HEK293 (cell line): ENCODE data around the gene ROBO1.
"Not testable (repeated sequence)": the region's sequence is repeated elsewhere in the genome, so short reads cannot be mapped to it uniquely, and the experiment has no call there.

Experiments
- CTCF ChIA-PET: fragments of 350-600 bp; formaldehyde crosslinking; extraction: SDS; loops from one replicate; lab custom pipeline; 2021; ENCODE audit warnings: antibody characterized with exemption; lab: Yijun Ruan, JAX
- POLR2A ChIA-PET: fragments of 300-600 bp; formaldehyde crosslinking; extraction: SDS; loops from one replicate; lab custom pipeline; 2020; ENCODE audit warnings: antibody characterized with exemption, inconsistent platforms; lab: Yijun Ruan, JAX
- H3K27ac ChIP-seq: fragments of 200-500 bp; sonication (Bioruptor generic); 2 replicates; pipeline ENCODE4 v1.5.1; 2014; ENCODE audit warnings: low read depth, low read length, control low read depth, inconsistent platforms; ENCODE audit errors: extremely low read depth
- H3K36me3 ChIP-seq, 2 experiments: fragments of 200-500 bp in 1 of 2; sonication (Bioruptor generic) in 1 of 2; 1 replicate in 1 of 2; 2 replicates in 1 of 2; pipeline ENCODE4 v1.5.1; 2014 to 2017; ENCODE audit warnings: inconsistent platforms in 2 of 2, low read length in 2 of 2; ENCODE audit not compliant: control insufficient read depth in 2 of 2, insufficient read depth in 1 of 2
- H3K4me1 ChIP-seq: fragments of 200-500 bp; sonication (Bioruptor generic); 2 replicates; pipeline ENCODE4 v1.5.1; 2014; ENCODE audit warnings: mild to moderate bottlenecking, low read length, inconsistent platforms; ENCODE audit not compliant: control insufficient read depth, insufficient read depth
- H3K4me3 ChIP-seq: 2 replicates; pipeline ENCODE4 v1.5.1; 2011; ENCODE audit warnings: low read depth, mild to moderate bottlenecking, control low read depth, low read length, moderate library complexity
- H3K9me3 ChIP-seq: fragments of 200-500 bp; sonication (Bioruptor generic); 2 replicates; pipeline ENCODE4 v1.5.1; 2014; ENCODE audit warnings: low read depth, low read length, inconsistent platforms; ENCODE audit not compliant: control insufficient read depth, insufficient read depth
- BCL6B ChIP-seq: fragments of 450-650 bp; formaldehyde crosslinking; IDR thresholded peaks from 2 replicates; pipeline ENCODE4 v1.5.1; 2017; ENCODE audit warnings: missing biosample characterization, missing genetic modification characterization
- GLIS1 ChIP-seq: fragments of 450-650 bp; formaldehyde crosslinking; IDR thresholded peaks from 2 replicates; pipeline ENCODE4 v1.5.1; 2016; ENCODE audit warnings: missing biosample characterization, missing genetic modification characterization
- KLF10 ChIP-seq: fragments of 450-650 bp; IDR thresholded peaks from 2 replicates; pipeline ENCODE4 v1.5.1; 2018; ENCODE audit warnings: missing biosample characterization, mild to moderate bottlenecking, missing genetic modification characterization
- KLF16 ChIP-seq: fragments of 450-650 bp; formaldehyde crosslinking; IDR thresholded peaks from 2 replicates; pipeline ENCODE4 v1.5.1; 2017; ENCODE audit warnings: missing biosample characterization, missing genetic modification characterization
- MYNN ChIP-seq: fragments of 450-650 bp; formaldehyde crosslinking; IDR thresholded peaks from 2 replicates; pipeline ENCODE4 v1.5.1; 2016; ENCODE audit warnings: missing biosample characterization, missing genetic modification characterization, borderline replicate concordance
- PRDM1 ChIP-seq: fragments of 450-650 bp; formaldehyde crosslinking; IDR thresholded peaks from 2 replicates; pipeline ENCODE4; 2016; ENCODE audit warnings: missing biosample characterization, missing genetic modification characterization
- SETDB1 ChIP-seq: IDR thresholded peaks from one replicate; pipeline ENCODE4 v1.6.1; 2017; ENCODE audit warnings: mild to moderate bottlenecking, low read length, moderate library complexity, mixed read lengths; ENCODE audit not compliant: insufficient read length
- YY2 ChIP-seq: fragments of 450-650 bp; formaldehyde crosslinking; IDR thresholded peaks from 2 replicates; pipeline ENCODE4 v1.5.1; 2016; ENCODE audit warnings: missing biosample characterization, missing genetic modification characterization
- ZBTB10 ChIP-seq: fragments of 450-650 bp; formaldehyde crosslinking; IDR thresholded peaks from 2 replicates; pipeline ENCODE4 v1.5.1; 2016; ENCODE audit warnings: missing biosample characterization, missing genetic modification characterization
- ZBTB11 ChIP-seq: fragments of 450-650 bp; formaldehyde crosslinking; conservative IDR thresholded peaks from 2 replicates; pipeline ENCODE4 v1.5.1; 2016; ENCODE audit warnings: low read depth, missing biosample characterization, missing genetic modification characterization
- ZFP69B ChIP-seq: fragments of 450-650 bp; formaldehyde crosslinking; IDR thresholded peaks from 2 replicates; pipeline ENCODE4 v1.5.1; 2016; ENCODE audit warnings: missing biosample characterization, missing genetic modification characterization
- ZNF132 ChIP-seq: fragments of 450-650 bp; formaldehyde crosslinking; IDR thresholded peaks from 2 replicates; pipeline ENCODE4 v1.5.1; 2017; ENCODE audit warnings: missing biosample characterization, missing genetic modification characterization, borderline replicate concordance
- ZNF175 ChIP-seq: fragments of 450-650 bp; formaldehyde crosslinking; IDR thresholded peaks from 2 replicates; pipeline ENCODE4 v1.5.1; 2016; ENCODE audit warnings: missing biosample characterization, missing genetic modification characterization
- ZNF211 ChIP-seq: fragments of 450-650 bp; formaldehyde crosslinking; IDR thresholded peaks from 2 replicates; pipeline ENCODE4 v1.5.1; 2016; ENCODE audit warnings: low read depth, missing biosample characterization, missing genetic modification characterization
- ZNF266 ChIP-seq: fragments of 450-650 bp; formaldehyde crosslinking; IDR thresholded peaks from 2 replicates; pipeline ENCODE4 v1.5.1; 2016; ENCODE audit warnings: missing biosample characterization, missing genetic modification characterization, low read depth
- ZNF366 ChIP-seq: fragments of 450-650 bp; formaldehyde crosslinking; conservative IDR thresholded peaks from 2 replicates; pipeline ENCODE4 v1.5.1; 2016; ENCODE audit warnings: missing biosample characterization, missing genetic modification characterization
- ZNF416 ChIP-seq: fragments of 450-650 bp; formaldehyde crosslinking; IDR thresholded peaks from 2 replicates; pipeline ENCODE4 v1.5.1; 2016; ENCODE audit warnings: missing biosample characterization, missing genetic modification characterization
- ZNF426 ChIP-seq: fragments of 450-650 bp; formaldehyde crosslinking; IDR thresholded peaks from 2 replicates; pipeline ENCODE4 v1.5.1; 2017; ENCODE audit warnings: missing biosample characterization, missing genetic modification characterization, mild to moderate bottlenecking, inconsistent platforms, moderate library complexity
- ZNF48 ChIP-seq: fragments of 450-650 bp; formaldehyde crosslinking; IDR thresholded peaks from 2 replicates; pipeline ENCODE4 v1.5.1; 2016; ENCODE audit warnings: missing biosample characterization, missing genetic modification characterization
- ZNF529 ChIP-seq: fragments of 450-650 bp; formaldehyde crosslinking; IDR thresholded peaks from 2 replicates; pipeline ENCODE4 v1.5.1; 2017; ENCODE audit warnings: missing genetic modification characterization, missing biosample characterization; ENCODE audit not compliant: insufficient replicate concordance
- ZNF561 ChIP-seq: fragments of 450-650 bp; IDR thresholded peaks from 2 replicates; pipeline ENCODE4 v1.5.1; 2018; ENCODE audit warnings: missing biosample characterization, missing genetic modification characterization, borderline replicate concordance
- ZNF670 ChIP-seq: fragments of 450-650 bp; formaldehyde crosslinking; IDR thresholded peaks from 2 replicates; pipeline ENCODE4 v1.5.1; 2016; ENCODE audit warnings: missing biosample characterization, missing genetic modification characterization, low read depth
- ZSCAN4 ChIP-seq: fragments of 450-650 bp; formaldehyde crosslinking; IDR thresholded peaks from 2 replicates; pipeline ENCODE4 v1.5.1; 2017; ENCODE audit warnings: missing biosample characterization, missing genetic modification characterization

The ROBO1 gene

GRCh38 chr3:78884567-78884966 lies 883.2 kb downstream of the ROBO1 start:
- H3K4me1 ChIP-seq, CTCF ChIA-PET, H3K9me3 ChIP-seq, H3K27ac ChIP-seq, H3K4me3 ChIP-seq, H3K36me3 ChIP-seq, POLR2A ChIA-PET: not testable (repeated sequence)
- peak; percentile 93 for TF ChIP-seq ZNF366 (tag by site-specific recombination)
- peak; percentile 72 for TF ChIP-seq PRDM1 (tag by site-specific recombination)
- TF ChIP-seq ZSCAN4 (tag by site-specific recombination), result peak; percentile 52

- H3K4me3 ChIP-seq, result no peak overlapping the region
- H3K4me1 ChIP-seq, result peaks cover 4% of the 10 kb centered on the region; the same call in 1 of the 2 replicates
- H3K27ac ChIP-seq, result no peak overlapping the region
- TF ChIP-seq ZNF529 (no peak), ZNF132 (no peak), ZBTB11 (no peak), PRDM1 (tag by site-specific recombination) (no peak), SETDB1 (no peak), KLF16 (tag by site-specific recombination) (no peak), ZNF670 (tag by site-specific recombination) (no peak), BCL6B (tag by site-specific recombination) (no peak), ZNF48 (no peak), KLF10 (tag by site-specific recombination) (no peak), ZNF426 (tag by site-specific recombination) (no peak)
- TF ChIP-seq, all 188 proteins: peak for 0
- H3K36me3 ChIP-seq, result no peaks in the 10 kb centered on the region
- H3K9me3 ChIP-seq, result no peaks in the 10 kb centered on the region
- POLR2A ChIA-PET, result no interaction called here
- CTCF ChIA-PET, result interaction anchor here (0.6 kb wide), 1 partner anchor 107 kb away, joined by 3 read pairs; no protein-coding TSS in a partner anchor
These were observed 885.5 kb downstream of the ROBO1 start for GRCh38 chr3:78882251-78882650.

GRCh38 chr3:78881501-78881900 lies 886.3 kb downstream of the ROBO1 start:
- Histone ChIP-seq H3K9me3 (no peaks in the 10 kb centered on the region), H3K4me3 (no peak overlapping the region), H3K4me1 (peaks cover 4% of the 10 kb centered on the region; the same call in 1 of the 2 replicates), H3K36me3 (no peaks in the 10 kb centered on the region), H3K27ac (no peak overlapping the region)
- CTCF ChIA-PET, result no interaction called here
- POLR2A ChIA-PET, result no interaction called here
- no peak for TF ChIP-seq ZNF561 (tag by site-specific recombination)
- no peak for TF ChIP-seq GLIS1
- no peak for TF ChIP-seq YY2
- TF ChIP-seq ZNF416, result no peak
- TF ChIP-seq ZFP69B, result no peak
- no peak for TF ChIP-seq ZBTB10 (tag by site-specific recombination)
- TF ChIP-seq ZNF211 (tag by site-specific recombination), result no peak
- no peak for TF ChIP-seq MYNN (tag by site-specific recombination)
- no peak for TF ChIP-seq ZNF266 (tag by site-specific recombination)
- TF ChIP-seq ZNF175 (tag by site-specific recombination), result no peak
